ENCODE results near the gene PTER.

The PTER gene

GRCh38 chr10:16520900-16521299 lies 84.1 kb downstream of the PTER start:
- peaks cover 35% of the 10 kb centered on the region for H3K27me3 ChIP-seq (ENCODE audit: insufficient read depth, low read length)
- no peak overlapping the region for H2BK12ac ChIP-seq (ENCODE audit: low read length)
- no peak overlapping the region for H2BK5ac ChIP-seq (ENCODE audit: low read depth, low read length, poor library complexity)
- H3K4ac ChIP-seq (ENCODE audit: low read depth, low read length), result no peak overlapping the region
- H3K9ac ChIP-seq (ENCODE audit: low read length), result no peak overlapping the region
- no peak overlapping the region for H4K12ac ChIP-seq (ENCODE audit: low read depth, low read length)
- peak overlapping the region; percentile 58 for H3K14ac ChIP-seq (ENCODE audit: low read length)
- peak overlapping the region; percentile 92 for H3K4me2 ChIP-seq (ENCODE audit: low read length)
- H3K36me3 ChIP-seq (ENCODE audit: control insufficient read depth in 1 of 2, insufficient read depth in 2 of 2, low read length in 2 of 2), result no peaks in the 10 kb centered on the region
- no peaks in the 10 kb centered on the region for H3K9me3 ChIP-seq (ENCODE audit: insufficient read depth, low read depth, low read length)
- H2BK120ac ChIP-seq (ENCODE audit: insufficient read depth, low read length, poor library complexity), result no peak overlapping the region
- DNase-seq, result no peak
- no peaks in the 10 kb centered on the region for H3K79me1 ChIP-seq (ENCODE audit: low read length)
- peaks cover 1% of the 10 kb centered on the region for H3K79me2 ChIP-seq (ENCODE audit: control insufficient read depth, insufficient read depth, low read length, poor library complexity)
- peak overlapping the region; percentile 45 for H2AFZ ChIP-seq (ENCODE audit: insufficient read depth, low read length, poor library complexity)
- H3K27ac ChIP-seq (ENCODE audit: low read depth, low read length), result no peak overlapping the region
- H4K91ac ChIP-seq (ENCODE audit: low read depth, low read length), result peak overlapping the region; percentile 5
- no peak overlapping the region for H3K23ac ChIP-seq (ENCODE audit: low read length)
- H2AK5ac ChIP-seq (ENCODE audit: low read length), result no peak overlapping the region
- H4K8ac ChIP-seq (ENCODE audit: low read depth, low read length), result no peak overlapping the region
- no CpG with 5 or more reads among the region's 39 CpGs for WGBS (ENCODE audit: extremely low coverage, insufficient coverage, insufficient read length)
- no peak overlapping the region for H3K18ac ChIP-seq (ENCODE audit: low read length)
- H3K4me1 ChIP-seq (ENCODE audit: control insufficient read depth in 1 of 2, insufficient read depth in 2 of 2, low read length in 2 of 2), result peaks cover 18% of the 10 kb centered on the region in 2 experiments
- peak overlapping the region; percentile 43 for H3K4me3 ChIP-seq (ENCODE audit: low read depth, low read length)

- H3K18ac ChIP-seq (ENCODE audit: low read length), result no peak within 1 kb of the TSS
- H4K8ac ChIP-seq (ENCODE audit: low read depth, low read length), result no peak within 1 kb of the TSS
Observed at GRCh38 chr10:16521311-16522016, 84.7 kb downstream of the PTER start, which contains the start of gene C1QL3. TSS of gene C1QL3 (minus strand) at chr10:16521879. CDS start at chr10:16521065, 814 bp downstream.

GRCh38 chr10:16527452-16527851 lies 90.6 kb downstream of the PTER start:
- Histone ChIP-seq H3K9ac (ENCODE audit: low read length) (no peak overlapping the region), H3K4me3 (ENCODE audit: low read depth, low read length) (no peak overlapping the region), H3K4me1 (ENCODE audit: control insufficient read depth in 1 of 2, insufficient read depth in 2 of 2, low read length in 2 of 2) (no peaks in the 10 kb centered on the region), H3K4ac (ENCODE audit: low read depth, low read length) (no peak overlapping the region), H3K4me2 (ENCODE audit: low read length) (no peak overlapping the region), H3K14ac (ENCODE audit: low read length) (no peak overlapping the region), H3K18ac (ENCODE audit: low read length) (no peak overlapping the region), H2AK5ac (ENCODE audit: low read length) (no peak overlapping the region), H2BK12ac (ENCODE audit: low read length) (no peak overlapping the region), H3K27ac (ENCODE audit: low read depth, low read length) (no peak overlapping the region), H3K79me2 (ENCODE audit: control insufficient read depth, insufficient read depth, low read length, poor library complexity) (no peaks in the 10 kb centered on the region), H4K91ac (ENCODE audit: low read depth, low read length) (no peak overlapping the region), H3K36me3 (ENCODE audit: control insufficient read depth in 1 of 2, insufficient read depth in 2 of 2, low read length in 2 of 2) (no peaks in the 10 kb centered on the region), H3K79me1 (ENCODE audit: low read length) (no peaks in the 10 kb centered on the region), H4K8ac (ENCODE audit: low read depth, low read length) (no peak overlapping the region), H3K9me3 (ENCODE audit: insufficient read depth, low read depth, low read length) (no peaks in the 10 kb centered on the region), H3K23ac (ENCODE audit: low read length) (no peak overlapping the region), H2BK120ac (ENCODE audit: insufficient read depth, low read length, poor library complexity) (no peak overlapping the region), H2BK5ac (ENCODE audit: low read depth, low read length, poor library complexity) (no peak overlapping the region), H3K27me3 (ENCODE audit: insufficient read depth, low read length) (peaks cover 2% of the 10 kb centered on the region), H2AFZ (ENCODE audit: insufficient read depth, low read length, poor library complexity) (no peak overlapping the region), H4K12ac (ENCODE audit: low read depth, low read length) (no peak overlapping the region)
- WGBS (ENCODE audit: extremely low coverage, insufficient coverage, insufficient read length), result no CpG with 5 or more reads among the region's 4 CpGs
- DNase-seq, result no peak

More at GRCh38 chr10:16521311-16522016, 84.7 kb downstream of the PTER start, which contains the start of gene C1QL3:
- H2BK120ac ChIP-seq (ENCODE audit: insufficient read depth, low read length, poor library complexity), result no peak within 1 kb of the TSS
- no peak within 1 kb of the TSS for H3K23ac ChIP-seq (ENCODE audit: low read length)
- H2BK5ac ChIP-seq (ENCODE audit: low read depth, low read length, poor library complexity), result no peak within 1 kb of the TSS
- H3K4ac ChIP-seq (ENCODE audit: low read depth, low read length), result no peak within 1 kb of the TSS
- H2AK5ac ChIP-seq (ENCODE audit: low read length), result no peak within 1 kb of the TSS
- peak within 1 kb of the TSS; percentile 43 for H3K4me3 ChIP-seq (ENCODE audit: low read depth, low read length)
- no peak for DNase-seq
- peak within 1 kb of the TSS; percentile 92 for H3K4me2 ChIP-seq (ENCODE audit: low read length)
- no peak within 1 kb of the TSS for H3K9ac ChIP-seq (ENCODE audit: low read length)
- H3K27me3 ChIP-seq (ENCODE audit: insufficient read depth, low read length), result peaks cover 35% of the 10 kb centered on the region
- H3K27ac ChIP-seq (ENCODE audit: low read depth, low read length), result no peak within 1 kb of the TSS
- peaks cover 18% of the 10 kb centered on the region in 2 experiments for H3K4me1 ChIP-seq (ENCODE audit: control insufficient read depth in 1 of 2, insufficient read depth in 2 of 2, low read length in 2 of 2)
- WGBS (ENCODE audit: extremely low coverage, insufficient coverage, insufficient read length), result no CpG with 5 or more reads among the region's 68 CpGs
- no peaks in the 10 kb centered on the region for H3K36me3 ChIP-seq (ENCODE audit: control insufficient read depth in 1 of 2, insufficient read depth in 2 of 2, low read length in 2 of 2)
- no peak within 1 kb of the TSS for H2BK12ac ChIP-seq (ENCODE audit: low read length)
- no peak within 1 kb of the TSS for H4K12ac ChIP-seq (ENCODE audit: low read depth, low read length)
- peak within 1 kb of the TSS; percentile 58 for H3K14ac ChIP-seq (ENCODE audit: low read length)
- peak within 1 kb of the TSS; percentile 45 for H2AFZ ChIP-seq (ENCODE audit: insufficient read depth, low read length, poor library complexity)
- peaks cover 1% of the 10 kb centered on the region for H3K79me2 ChIP-seq (ENCODE audit: control insufficient read depth, insufficient read depth, low read length, poor library complexity)
- H3K9me3 ChIP-seq (ENCODE audit: insufficient read depth, low read depth, low read length), result no peaks in the 10 kb centered on the region
- H4K91ac ChIP-seq (ENCODE audit: low read depth, low read length), result peak within 1 kb of the TSS; percentile 5
- H3K79me1 ChIP-seq (ENCODE audit: low read length), result no peaks in the 10 kb centered on the region

GRCh38 chr10:16529853-16530252 lies 93.0 kb downstream of the PTER start:
- Histone ChIP-seq H2AFZ (ENCODE audit: insufficient read depth, low read length, poor library complexity) (no peak overlapping the region), H3K23ac (ENCODE audit: low read length) (no peak overlapping the region), H3K4ac (ENCODE audit: low read depth, low read length) (no peak overlapping the region), H3K4me1 (ENCODE audit: control insufficient read depth in 1 of 2, insufficient read depth in 2 of 2, low read length in 2 of 2) (no peaks in the 10 kb centered on the region), H2AK5ac (ENCODE audit: low read length) (no peak overlapping the region), H3K9ac (ENCODE audit: low read length) (no peak overlapping the region), H4K91ac (ENCODE audit: low read depth, low read length) (no peak overlapping the region), H4K8ac (ENCODE audit: low read depth, low read length) (no peak overlapping the region), H3K14ac (ENCODE audit: low read length) (no peak overlapping the region), H3K36me3 (ENCODE audit: control insufficient read depth in 1 of 2, insufficient read depth in 2 of 2, low read length in 2 of 2) (no peaks in the 10 kb centered on the region), H2BK5ac (ENCODE audit: low read depth, low read length, poor library complexity) (no peak overlapping the region), H3K79me1 (ENCODE audit: low read length) (no peaks in the 10 kb centered on the region), H3K27me3 (ENCODE audit: insufficient read depth, low read length) (no peaks in the 10 kb centered on the region), H3K4me3 (ENCODE audit: low read depth, low read length) (no peak overlapping the region), H3K18ac (ENCODE audit: low read length) (no peak overlapping the region), H2BK12ac (ENCODE audit: low read length) (no peak overlapping the region), H3K4me2 (ENCODE audit: low read length) (no peak overlapping the region), H3K27ac (ENCODE audit: low read depth, low read length) (no peak overlapping the region), H3K9me3 (ENCODE audit: insufficient read depth, low read depth, low read length) (no peaks in the 10 kb centered on the region), H3K79me2 (ENCODE audit: control insufficient read depth, insufficient read depth, low read length, poor library complexity) (no peaks in the 10 kb centered on the region), H2BK120ac (ENCODE audit: insufficient read depth, low read length, poor library complexity) (no peak overlapping the region), H4K12ac (ENCODE audit: low read depth, low read length) (no peak overlapping the region)
- no CpG with 5 or more reads among the region's 3 CpGs for WGBS (ENCODE audit: extremely low coverage, insufficient coverage, insufficient read length)
- DNase-seq, result no peak

Data from trophoblast cell (in vitro differentiated cells and primary cell).